Nephron (organoid): Measurements from ENCODE around the gene UBE2QL1.

ENCODE experiments used
- H3K27ac Mint-ChIP-seq, 3 experiments: 2 replicates each; pipeline ENCODE4 v1.8.0; 2020; ENCODE audit warnings: mixed read lengths in 3 of 3, mild to moderate bottlenecking in 2 of 3, moderate library complexity in 1 of 3
- H3K27me3 Mint-ChIP-seq: 2 replicates; pipeline ENCODE4 v1.8.0; 2021; ENCODE audit warnings: low read depth, mild to moderate bottlenecking, moderate library complexity, mixed read lengths
- H3K36me3 Mint-ChIP-seq: 2 replicates; pipeline ENCODE4 v1.8.0; 2020; ENCODE audit warnings: low read depth, mixed read lengths
- H3K4me1 Mint-ChIP-seq: 2 replicates; pipeline ENCODE4 v1.8.0; 2020; ENCODE audit warnings: mixed read lengths
- H3K4me3 Mint-ChIP-seq, 3 experiments: 2 replicates each; pipeline ENCODE4 v1.8.0; 2020; ENCODE audit warnings: mild to moderate bottlenecking in 3 of 3, mixed read lengths in 3 of 3, moderate library complexity in 2 of 3
- H3K9me3 Mint-ChIP-seq: 2 replicates; pipeline ENCODE4 v1.8.0; 2020; ENCODE audit warnings: mixed read lengths
- CTCF ChIP-seq, 3 experiments: fragments of 200-600 bp; sonication (generic); IDR thresholded peaks; one replicate each; pipeline ENCODE4 v1.5.0; 2021; ENCODE audit warnings: antibody characterized with exemption in 3 of 3; ENCODE audit not compliant: unreplicated experiment in 3 of 3

UBE2QL1 gene

DNA sequence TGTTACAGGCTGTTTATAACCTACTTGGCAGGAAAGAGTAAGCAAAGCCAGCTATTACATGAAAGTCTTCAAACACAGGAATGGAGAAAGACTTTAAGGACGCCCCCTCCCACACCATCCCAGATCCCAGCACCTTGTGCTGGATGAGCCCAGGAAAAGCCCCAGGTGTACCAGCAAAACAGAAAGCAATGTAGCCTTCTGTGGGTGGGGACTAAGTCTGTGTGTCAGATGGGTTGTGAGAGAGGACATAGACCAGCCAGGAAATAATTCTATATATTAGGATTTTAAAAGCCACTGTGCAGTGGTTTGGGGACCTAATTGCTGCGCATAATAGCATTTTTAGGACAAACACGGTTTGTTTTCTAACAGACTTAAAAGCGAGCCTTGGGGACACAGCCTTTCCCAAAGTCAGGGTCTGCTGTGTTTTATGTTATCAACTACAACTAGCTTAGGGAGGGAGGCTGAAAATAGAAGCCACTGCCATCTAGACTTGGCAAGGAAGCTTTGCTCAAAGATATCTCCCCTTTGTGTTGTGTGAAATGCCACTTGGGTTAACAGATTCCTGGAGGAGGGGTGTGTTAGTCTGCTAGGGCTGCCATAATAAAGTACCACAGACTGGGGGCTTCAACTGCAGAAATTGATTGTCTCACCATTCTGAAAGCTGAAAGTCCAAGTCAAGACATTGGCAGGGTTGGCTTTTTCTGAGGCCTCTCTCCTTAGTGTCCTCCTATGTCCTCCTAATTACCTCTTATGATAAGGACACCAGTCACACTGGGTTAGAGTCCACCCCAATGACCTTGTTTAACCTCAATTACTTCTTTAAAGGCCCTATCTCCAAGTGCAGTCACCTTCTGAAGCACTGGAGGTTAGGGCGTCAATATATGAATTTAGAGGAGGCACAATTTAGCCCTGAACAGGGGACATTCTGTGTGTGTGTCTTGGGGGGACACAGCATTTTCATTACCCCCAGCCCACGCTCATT lies 17.2 kb upstream of the UBE2QL1 start:
- no peak for TF ChIP-seq CTCF (IDR thresholded peaks at IDR 0.05; ENCODE audit: unreplicated experiment in 3 of 3)
- H3K36me3 Mint-ChIP-seq: no peaks in the 10 kb centered on the region
- H3K27me3 Mint-ChIP-seq: peaks cover 48% of the 10 kb centered on the region
- no peaks in the 10 kb centered on the region for H3K4me1 Mint-ChIP-seq
- no peak overlapping the region for H3K27ac Mint-ChIP-seq
- peaks cover 5% of the 10 kb centered on the region for H3K9me3 Mint-ChIP-seq
- H3K4me3 Mint-ChIP-seq: no peak overlapping the region

- Mint-ChIP-seq H3K27ac (no peak overlapping the region), H3K27me3 (peaks cover 47% of the 10 kb centered on the region), H3K9me3 (peaks cover 5% of the 10 kb centered on the region), H3K36me3 (no peaks in the 10 kb centered on the region), H3K4me1 (no peaks in the 10 kb centered on the region), H3K4me3 (no peak overlapping the region)
- no peak for TF ChIP-seq CTCF (IDR thresholded peaks at IDR 0.05; ENCODE audit: unreplicated experiment in 3 of 3)
These were observed 16.5 kb upstream of the UBE2QL1 start for GRCh38 chr5:6432206-6432605.

GRCh38 chr5:6434731-6435130 lies 13.9 kb upstream of the UBE2QL1 start:
- no peaks in the 10 kb centered on the region for H3K36me3 Mint-ChIP-seq
- H3K4me1 Mint-ChIP-seq: no peaks in the 10 kb centered on the region
- no peak overlapping the region for H3K27ac Mint-ChIP-seq

DNA sequence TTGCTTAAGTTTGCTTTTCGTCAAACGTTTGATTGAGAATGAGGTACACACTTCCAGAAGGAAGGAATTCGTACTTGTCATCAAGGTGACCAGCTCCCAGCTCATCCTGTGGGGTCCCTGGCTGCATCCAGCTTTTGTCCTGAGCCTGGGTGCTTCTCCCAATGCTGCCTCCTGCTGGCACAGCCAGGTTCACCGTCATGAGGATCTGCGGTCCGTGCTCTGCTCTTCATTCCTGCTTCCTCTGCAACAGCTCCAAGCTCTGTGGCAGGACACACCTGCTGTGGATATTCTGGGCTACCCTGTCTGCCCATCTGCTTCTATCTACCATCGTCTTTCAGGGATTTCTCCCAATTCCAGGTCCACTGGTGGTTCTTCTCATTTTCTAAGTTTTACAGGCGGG lies 13.3 kb upstream of the UBE2QL1 start:
- no peak overlapping the region for H3K27ac Mint-ChIP-seq
- peaks cover 15% of the 10 kb centered on the region for H3K9me3 Mint-ChIP-seq
- H3K4me1 Mint-ChIP-seq: no peaks in the 10 kb centered on the region

More at GRCh38 chr5:6434731-6435130, 13.9 kb upstream of the UBE2QL1 start:
- Mint-ChIP-seq H3K27me3 (peaks cover 42% of the 10 kb centered on the region), H3K4me3 (no peak overlapping the region), H3K9me3 (peaks cover 9% of the 10 kb centered on the region)
- no peak for TF ChIP-seq CTCF (IDR thresholded peaks at IDR 0.05; ENCODE audit: unreplicated experiment in 3 of 3)

GRCh38 chr5:6436715-6437331 lies 11.8 kb upstream of the UBE2QL1 start:
- Mint-ChIP-seq H3K27me3 (peaks cover 46% of the 10 kb centered on the region), H3K9me3 (peaks cover 24% of the 10 kb centered on the region), H3K4me1 (no peaks in the 10 kb centered on the region), H3K36me3 (no peaks in the 10 kb centered on the region), H3K27ac (no peak overlapping the region), H3K4me3 (no peak overlapping the region)
- no peak for TF ChIP-seq CTCF (IDR thresholded peaks at IDR 0.05; ENCODE audit: unreplicated experiment in 3 of 3)

More for the DNA sequence above, 13.3 kb upstream of the UBE2QL1 start:
- H3K4me3 Mint-ChIP-seq: no peak overlapping the region
- no peaks in the 10 kb centered on the region for H3K36me3 Mint-ChIP-seq
- H3K27me3 Mint-ChIP-seq: peaks cover 46% of the 10 kb centered on the region
- TF ChIP-seq CTCF (IDR thresholded peaks at IDR 0.05; ENCODE audit: unreplicated experiment in 3 of 3): peak in 2 of 3 experiments; percentile 19 to 41
